SIG-M5 treated with dmso at 0.1 percent for 504 hours (cell line): ENCODE data around the gene ALG12.
"Not testable (repeated sequence)": the region's sequence is repeated elsewhere in the genome, so short reads cannot be mapped to it uniquely, and the experiment has no call there.

ENCODE experiments used
- DNase-seq: peaks from one replicate; lab custom pipeline; 2025; ENCODE audit not compliant: unreplicated experiment; lab: John Stamatoyannopoulos, UW

The ALG12 gene

DNA sequence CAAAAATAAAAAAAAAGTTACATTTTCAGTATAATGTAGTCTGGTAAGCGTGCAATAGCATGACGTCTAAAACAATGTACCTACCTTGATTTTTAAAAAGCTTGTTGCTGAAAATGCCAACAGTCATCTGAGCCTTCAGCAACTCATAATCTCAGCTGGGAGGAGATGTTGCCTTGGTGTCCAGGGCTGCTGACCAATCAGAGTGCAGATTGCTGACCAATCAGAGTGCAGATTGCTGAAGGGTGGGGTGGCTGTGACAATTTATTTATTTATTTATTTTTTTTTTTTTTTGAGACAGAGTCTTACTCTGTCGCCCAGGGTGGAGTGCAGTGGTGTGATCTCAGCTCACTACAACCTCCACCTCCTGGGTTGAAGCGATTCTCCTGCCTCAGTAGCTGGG is 46.8 kb downstream of the ALG12 start:
- no peak for DNase-seq

DNA sequence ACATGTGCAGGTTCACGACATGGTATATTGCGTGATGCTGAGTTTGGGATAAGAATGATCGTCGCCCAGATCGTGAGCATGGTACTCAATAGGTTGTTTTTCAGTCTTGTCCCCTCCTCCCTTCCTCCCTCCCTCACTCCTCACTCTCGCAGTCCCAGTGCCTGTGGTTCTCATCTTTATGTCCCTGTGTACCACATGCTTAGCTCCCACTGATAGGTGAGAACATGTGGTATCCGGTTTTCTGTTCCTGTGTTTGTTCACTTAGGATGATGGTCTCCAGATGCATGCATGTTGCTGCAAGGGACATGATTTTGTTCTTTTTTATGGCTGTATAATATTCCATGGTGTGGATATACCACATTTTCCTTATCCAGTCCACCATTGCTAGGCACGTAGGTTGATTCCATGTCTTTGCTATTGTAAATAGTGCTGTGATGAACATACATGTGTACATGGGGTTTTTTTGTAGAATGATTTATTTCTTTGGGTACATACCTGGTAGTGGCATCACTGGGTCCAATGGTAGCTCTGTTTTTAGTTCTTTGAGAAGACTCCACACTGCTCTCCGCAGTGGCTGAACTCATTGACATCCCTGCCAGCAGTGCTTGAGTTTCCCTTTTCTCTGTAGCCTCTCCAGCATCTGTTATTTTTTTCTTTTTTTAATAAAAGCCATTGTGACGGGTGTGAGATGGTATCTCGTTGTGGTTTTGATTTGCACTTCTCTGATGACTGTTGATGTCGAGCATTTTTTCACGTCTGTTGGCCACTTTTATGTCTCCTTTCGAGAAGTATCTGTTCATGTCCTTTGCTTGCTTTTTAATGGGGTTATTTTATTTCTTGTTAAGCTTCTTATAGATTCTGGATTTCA is 48.2 kb downstream of the ALG12 start:
- no peak for DNase-seq

GRCh38 chr22:49869086-49869830 is 49.0 kb downstream of the ALG12 start:
- no peak for DNase-seq

DNA sequence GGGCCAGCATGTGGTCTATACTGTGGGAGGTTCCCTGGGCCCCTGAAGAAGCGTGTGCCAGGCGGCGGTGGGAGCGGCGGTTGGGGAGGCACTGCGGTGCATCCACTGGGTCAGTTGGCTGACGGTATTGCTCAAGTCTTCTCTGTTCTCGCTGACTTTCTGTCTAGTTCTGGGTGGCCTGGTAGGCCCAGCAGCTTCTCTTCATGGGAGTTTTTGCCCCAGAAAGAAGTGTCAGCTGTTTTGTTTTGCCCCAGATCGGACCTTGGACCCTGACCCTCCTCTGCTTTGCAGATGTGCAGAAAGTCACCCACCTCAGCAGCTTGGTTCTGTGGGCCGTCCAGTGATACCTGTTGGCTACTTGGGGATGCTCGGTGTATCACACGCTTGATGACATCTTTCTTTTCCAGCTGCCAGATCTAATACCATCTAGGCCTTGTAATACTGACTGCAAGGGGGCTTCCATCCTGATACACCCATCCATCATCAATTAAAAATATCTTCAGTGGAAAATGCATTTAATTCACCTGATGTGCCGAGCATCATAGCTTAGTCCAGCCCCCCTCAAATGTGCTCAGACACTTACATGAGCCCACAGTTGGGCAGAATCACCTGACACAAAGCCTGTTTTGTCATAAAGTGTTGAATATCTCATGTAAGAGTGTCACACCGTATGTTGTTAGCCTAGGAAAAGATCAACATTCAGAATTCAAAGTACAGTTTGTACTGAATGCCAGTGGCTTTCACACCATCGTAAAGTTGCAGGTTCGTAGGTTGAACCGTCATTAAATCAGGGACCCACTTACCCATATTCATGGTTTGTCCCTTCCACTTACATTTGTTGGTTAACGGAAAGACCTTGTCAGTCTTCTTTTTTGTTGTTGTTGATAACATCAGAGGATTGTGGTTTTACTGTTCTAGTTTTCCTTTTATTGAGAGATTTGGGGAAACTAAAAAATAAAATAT is 50.7 kb downstream of the ALG12 start:
- DNase-seq, result no peak

DNA sequence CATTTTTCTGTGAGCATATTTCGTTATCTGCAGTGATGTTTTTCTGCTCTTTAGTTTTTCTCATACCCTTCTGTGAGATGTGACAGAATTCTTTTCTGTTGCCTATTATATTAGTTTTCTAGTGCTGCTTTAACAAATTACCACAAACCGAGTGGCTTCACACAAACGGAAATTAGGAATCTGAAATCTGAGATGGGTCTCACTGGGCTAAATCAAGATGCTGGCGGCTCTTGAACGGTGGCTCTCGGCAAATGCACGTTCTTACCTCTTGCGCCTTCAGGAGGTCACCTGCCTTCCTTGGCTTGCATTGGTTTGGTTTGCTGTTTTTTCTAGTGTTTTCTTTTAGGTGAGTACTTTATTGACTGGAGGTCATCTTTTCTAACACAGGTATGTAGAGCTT is 51.6 kb downstream of the ALG12 start:
- no peak for DNase-seq

- no peak for DNase-seq
Observed at GRCh38 chr22:49866134-49866533, 52.1 kb downstream of the ALG12 start.

DNA sequence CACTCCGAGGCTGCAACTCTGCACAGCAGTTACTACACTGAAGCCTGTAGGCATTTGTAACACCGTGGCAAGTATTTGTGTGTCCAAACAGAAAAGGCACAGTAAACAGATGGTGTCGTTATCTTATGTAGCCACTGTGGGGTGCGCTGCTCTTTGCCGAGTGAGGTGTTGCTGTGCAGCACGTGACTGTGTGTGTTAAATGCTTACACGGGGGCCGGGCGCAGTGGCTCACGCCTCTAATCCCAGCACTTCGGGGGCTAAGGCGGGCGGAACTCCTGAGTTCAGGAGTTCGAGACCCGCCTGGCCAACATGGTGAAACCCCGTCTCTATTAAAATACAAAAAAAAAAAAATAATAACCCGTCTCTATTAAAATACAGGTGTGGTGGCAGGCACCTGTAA is 53.1 kb downstream of the ALG12 start:
- no peak for DNase-seq

- no peak for DNase-seq
Observed at GRCh38 chr22:49863931-49864330, 54.3 kb downstream of the ALG12 start.

DNA sequence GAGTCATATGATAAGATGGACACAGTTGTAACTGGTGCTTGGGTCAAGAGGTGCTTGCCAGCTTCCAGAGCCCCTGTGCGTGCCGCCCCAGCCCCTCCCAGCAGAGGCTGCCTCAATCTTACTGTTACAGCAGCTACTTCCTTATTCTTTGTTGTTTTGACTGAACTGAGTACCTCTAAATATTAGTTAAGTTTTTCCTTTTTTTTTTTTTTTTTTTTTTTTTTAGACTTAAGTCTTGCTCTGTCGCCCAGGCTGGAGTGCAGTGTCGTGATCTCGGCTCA is 55.8 kb downstream of the ALG12 start:
- DNase-seq, result no peak

DNA sequence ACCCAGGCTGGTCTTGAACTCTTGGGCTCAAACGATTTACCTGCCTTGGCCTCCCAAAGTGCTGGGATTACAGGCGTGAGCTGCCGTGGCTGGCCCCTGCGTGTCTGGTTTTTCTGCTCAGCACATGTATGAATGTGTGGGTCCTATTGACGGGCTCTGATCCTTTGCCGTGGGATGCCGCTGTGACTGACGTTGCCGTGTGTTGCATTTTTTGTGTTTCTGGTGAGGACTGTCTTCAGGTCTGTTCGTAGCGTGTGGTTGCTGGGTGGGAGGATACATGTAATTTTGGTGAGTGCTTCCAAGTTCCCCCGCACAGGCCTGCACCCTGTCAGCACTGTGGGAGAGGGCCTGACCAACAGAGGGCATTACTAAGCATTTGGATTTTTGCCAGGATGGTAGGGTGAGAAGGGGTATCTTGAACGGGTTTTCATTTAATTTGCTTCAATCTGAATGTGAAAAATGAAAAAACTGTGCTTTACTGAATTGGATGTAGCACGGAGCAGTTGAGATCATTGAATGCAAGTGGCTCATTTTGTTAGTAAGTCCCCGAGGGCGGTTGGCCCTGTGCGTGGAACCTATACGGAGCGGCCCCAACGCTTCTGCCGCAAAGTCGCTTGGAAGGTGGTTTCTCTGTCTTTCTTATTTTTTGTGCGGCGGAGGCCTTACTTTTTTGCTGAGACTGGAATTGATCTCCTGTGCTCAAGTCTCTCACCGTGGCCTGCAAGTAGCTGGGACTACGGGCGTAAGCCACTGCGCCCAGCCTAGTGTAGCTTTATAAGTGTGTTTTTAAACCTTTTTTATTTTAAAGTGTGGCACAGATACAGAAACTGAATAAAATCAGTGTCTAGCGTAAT is 56.4 kb downstream of the ALG12 start:
- no peak for DNase-seq

GRCh38 chr22:49858827-49859226 is 59.4 kb downstream of the ALG12 start:
- DNase-seq, result no peak

DNA sequence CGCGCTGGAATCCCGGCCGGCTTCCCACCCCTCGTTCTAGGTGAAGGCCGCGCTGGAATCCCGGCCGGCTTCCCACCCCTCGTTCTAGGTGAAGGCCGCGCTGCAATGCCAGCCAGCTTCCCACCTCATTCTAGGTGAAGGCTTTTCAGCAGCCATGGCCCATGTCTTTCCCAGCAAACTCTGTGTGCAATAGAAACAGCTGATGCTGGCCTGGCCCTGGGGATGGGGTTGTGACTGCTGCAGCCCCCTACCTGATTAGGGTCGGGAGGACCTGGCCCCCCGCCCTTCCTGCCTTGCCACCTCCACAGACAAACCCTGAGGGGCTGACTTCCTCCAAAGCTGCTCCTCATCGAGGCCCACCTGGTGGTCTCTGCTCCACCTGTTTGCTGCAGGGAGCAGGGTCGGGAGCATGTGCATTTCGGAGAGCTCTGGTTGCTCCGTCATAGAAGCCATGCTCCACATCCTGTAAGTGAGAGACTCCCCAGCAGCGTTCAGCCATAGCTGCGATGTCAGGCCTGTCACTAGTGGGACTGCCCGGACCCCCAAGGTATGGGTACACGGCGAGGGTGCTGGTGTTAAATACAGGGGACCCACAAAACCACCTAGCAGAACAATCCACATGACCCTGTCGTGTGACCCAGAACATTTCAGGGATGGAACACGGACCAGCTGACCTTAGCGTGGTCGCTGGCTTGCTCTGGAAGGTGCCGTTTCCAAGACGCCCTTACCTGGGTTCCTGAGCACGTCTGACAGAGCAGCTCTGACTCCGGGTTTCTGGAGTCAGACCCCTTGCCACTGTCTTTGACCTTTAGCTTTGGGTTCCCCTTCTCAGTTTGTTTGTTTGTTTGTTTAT is 61.2 kb downstream of the ALG12 start:
- DNase-seq, result no peak

- DNase-seq, result no peak
Observed at GRCh38 chr22:49856343-49856742, 61.9 kb downstream of the ALG12 start.

DNA sequence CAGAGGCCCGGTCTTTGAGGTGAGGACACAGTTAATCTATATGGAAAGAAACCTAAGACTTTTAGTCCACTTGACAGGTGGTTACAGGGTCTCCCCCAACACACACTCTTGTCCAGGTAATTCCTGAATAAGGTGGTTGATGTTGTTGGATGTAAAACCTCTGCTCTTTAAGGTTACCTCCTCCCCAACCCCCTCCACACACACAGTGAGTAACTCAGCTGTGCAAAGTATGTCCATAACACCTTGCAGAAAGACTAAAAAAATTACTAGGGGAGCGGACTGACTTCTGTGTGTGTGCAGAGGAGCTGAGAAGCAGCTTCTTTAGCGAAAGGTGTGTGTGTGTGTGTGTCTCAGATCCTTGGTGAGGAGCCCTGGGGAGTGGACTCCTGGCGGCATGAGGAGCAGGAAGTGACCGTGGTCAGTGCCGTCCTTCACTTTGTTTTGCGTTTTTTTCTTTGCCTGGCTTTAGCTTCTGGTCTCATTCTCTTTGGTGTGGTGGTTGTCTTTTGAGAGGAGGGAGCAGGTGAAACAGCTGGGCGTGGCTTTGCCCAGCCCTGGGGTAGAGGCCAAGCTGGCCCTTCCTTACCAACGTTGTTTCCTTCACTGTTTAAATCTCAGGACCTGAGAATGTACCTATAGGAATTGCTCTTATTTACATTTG is 62.9 kb downstream of the ALG12 start:
- DNase-seq, result no peak

DNA sequence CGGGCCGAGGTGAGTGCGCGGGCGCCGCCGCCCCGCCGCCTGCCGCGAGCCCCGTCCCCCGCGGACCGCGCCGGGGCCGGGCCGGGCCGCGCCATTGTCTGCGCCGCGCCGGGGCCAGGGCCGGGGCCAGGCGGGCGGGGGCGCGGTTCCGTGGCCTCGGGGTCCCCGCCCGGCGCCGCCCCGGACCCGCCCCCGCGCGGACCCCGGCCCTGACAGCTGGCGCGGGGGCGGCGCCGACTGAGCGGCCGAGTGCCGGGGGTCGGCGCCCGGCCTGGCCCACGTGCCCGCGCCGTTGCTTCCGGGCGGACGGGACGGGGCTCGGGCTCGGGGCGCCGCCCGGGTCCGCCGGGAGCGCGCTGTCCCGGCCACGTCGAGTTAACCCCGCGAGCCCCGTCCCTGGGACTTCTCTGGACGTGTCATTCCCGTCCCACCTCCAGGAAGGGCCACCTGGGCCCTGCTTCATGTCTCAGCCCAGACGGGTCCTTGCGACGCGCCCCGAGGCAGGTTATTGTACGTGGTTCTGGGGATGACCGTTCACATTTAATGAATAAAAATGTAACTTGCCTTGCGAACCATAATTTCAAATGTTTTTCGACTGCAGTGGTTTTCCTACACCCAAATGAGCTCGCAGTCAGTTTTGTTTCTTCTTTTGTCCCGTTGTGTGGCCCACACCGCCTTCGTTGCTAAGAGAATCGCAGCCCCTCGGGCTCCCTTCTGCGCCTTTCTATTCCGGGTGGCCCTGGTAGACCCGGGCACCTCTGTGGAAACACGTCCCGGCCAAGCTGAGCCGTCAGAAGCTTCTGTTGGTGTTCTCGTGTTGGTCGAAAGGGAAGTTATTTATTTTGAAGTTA is 64.0 kb downstream of the ALG12 start:
- no peak for DNase-seq

DNA sequence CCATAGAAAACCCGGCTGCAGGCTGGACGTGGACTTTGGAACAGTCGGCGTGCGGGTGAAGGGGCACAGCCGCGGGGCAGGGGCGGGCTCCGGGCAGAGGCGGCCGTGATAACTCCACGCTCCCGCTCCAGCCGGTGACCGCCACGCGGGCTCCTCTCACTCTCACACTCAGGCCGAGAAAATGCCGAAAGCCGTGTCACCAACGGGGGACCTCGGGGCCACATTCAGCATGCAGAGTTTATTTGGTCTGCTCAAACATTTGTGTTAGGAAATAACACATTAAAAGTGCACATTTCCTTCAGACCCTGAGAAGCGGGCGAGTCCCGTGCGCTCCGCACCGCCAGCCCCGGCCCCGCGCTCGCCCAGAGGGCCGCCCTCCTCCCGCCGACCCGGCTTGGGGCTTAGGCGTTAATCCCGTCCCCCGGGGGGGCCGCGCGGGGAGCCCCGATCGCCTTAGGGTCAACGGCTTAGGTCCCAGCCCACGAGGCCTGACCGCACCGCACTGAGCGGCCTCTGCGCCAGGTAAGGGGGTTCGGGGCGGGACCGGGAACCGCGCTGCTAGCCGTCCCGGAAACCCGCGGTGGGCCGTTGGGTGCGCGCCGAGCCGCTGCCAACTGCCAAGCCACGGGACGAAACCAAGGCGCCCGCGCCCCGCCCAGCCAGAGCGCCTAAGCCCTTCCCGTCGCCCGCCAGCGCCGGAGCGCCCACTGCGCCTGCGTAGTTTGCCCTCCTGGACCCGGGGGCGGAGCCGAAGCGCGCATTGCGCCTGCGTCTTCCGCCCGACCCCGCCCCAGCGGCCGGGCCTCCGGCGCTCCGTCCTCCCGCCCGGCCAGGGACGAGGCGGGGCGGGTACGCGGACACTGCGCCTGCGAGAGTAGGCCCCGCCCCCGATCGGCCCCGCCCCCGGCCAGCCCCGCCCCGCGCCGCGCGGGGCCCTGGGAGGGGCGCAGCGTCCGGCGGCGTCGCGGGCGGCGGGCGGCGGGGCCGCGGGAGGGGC is 65.0 kb downstream of the ALG12 start, which contains the start of gene ZBED4:
TSS of gene ZBED4 (plus strand) at position 947 of the 997 bp plus-strand sequence. CDS start 29,819 bp downstream, outside the sequence.
- peak; percentile 83 for DNase-seq

GRCh38 chr22:49852568-49852897 is 65.7 kb downstream of the ALG12 start:
- DNase-seq, result not testable (repeated sequence)
